NK-92 (cell line): Measurements from ENCODE around the gene WDR12.
A peak's percentile ranks its signal among the peaks of the same experiment; 100 is the strongest.
"Not testable (repeated sequence)": the region's sequence is repeated elsewhere in the genome, so short reads cannot be mapped to it uniquely, and the experiment has no call there.

Source experiments
- DNase-seq: peaks from one replicate; lab custom pipeline; 2025; ENCODE audit not compliant: unreplicated experiment; lab: John Stamatoyannopoulos, UW

Gene WDR12

GRCh38 chr2:202911512-202912341 is at the start of gene WDR12, which contains the start of gene CARF:
WDR12 (minus strand) TSS chr2:202911673; CDS start chr2:202911476, 197 bp downstream.
CARF (plus strand) TSS chr2:202912275; CDS start chr2:202941903, 29,628 bp downstream.
- peak; percentile 6 for DNase-seq

GRCh38 chr2:202960524-202960923 is 49.1 kb upstream of the WDR12 start:
- no peak for DNase-seq

GRCh38 chr2:202950592-202950991 is 39.1 kb upstream of the WDR12 start:
- DNase-seq = no peak

GRCh38 chr2:202949333-202949732 is 37.9 kb upstream of the WDR12 start:
- DNase-seq = not testable (repeated sequence)

- no peak for DNase-seq
Observed at GRCh38 chr2:202945497-202945896, 34.0 kb upstream of the WDR12 start.

GRCh38 chr2:202944816-202945215 is 33.3 kb upstream of the WDR12 start:
- no peak for DNase-seq

GRCh38 chr2:202944408-202944807 is 32.9 kb upstream of the WDR12 start:
- DNase-seq = no peak

- no peak for DNase-seq
Observed at GRCh38 chr2:202941771-202942170, 30.3 kb upstream of the WDR12 start.

- DNase-seq = no peak
Observed at GRCh38 chr2:202938960-202939359, 27.5 kb upstream of the WDR12 start.

GRCh38 chr2:202934456-202934855 is 23.0 kb upstream of the WDR12 start:
- DNase-seq = no peak

GRCh38 chr2:202933958-202934357 is 22.5 kb upstream of the WDR12 start:
- no peak for DNase-seq

GRCh38 chr2:202933139-202933510 is 21.7 kb upstream of the WDR12 start:
- no peak for DNase-seq

- no peak for DNase-seq
Observed at GRCh38 chr2:202932425-202933138, 21.1 kb upstream of the WDR12 start.

- DNase-seq = no peak
Observed at GRCh38 chr2:202918860-202919259, 7.4 kb upstream of the WDR12 start.

GRCh38 chr2:202912342-202913201 is 1.1 kb upstream of the WDR12 start:
- not testable (repeated sequence) for DNase-seq

GRCh38 chr2:202911203-202911511 is 316 bp downstream of the WDR12 start:
- DNase-seq = no peak

GRCh38 chr2:202910698-202911097 is 775 bp downstream of the WDR12 start:
- no peak for DNase-seq

- DNase-seq = not testable (repeated sequence)
Observed at GRCh38 chr2:202910250-202910649, 1.2 kb downstream of the WDR12 start.

- DNase-seq = no peak
Observed at GRCh38 chr2:202909394-202910192, 1.9 kb downstream of the WDR12 start.

- DNase-seq = no peak
Observed at GRCh38 chr2:202908186-202908585, 3.3 kb downstream of the WDR12 start.

- DNase-seq = not testable (repeated sequence)
Observed at GRCh38 chr2:202905507-202905906, 6.0 kb downstream of the WDR12 start.
